SH-SY5Y (cell line): ENCODE results near the gene LAMA3.

Experiments
- GATA2 ChIP-seq: IDR thresholded peaks from 2 replicates; pipeline ENCODE4 v1.6.1; 2011; ENCODE audit warnings: mild to moderate bottlenecking, low read depth, low read length
- GATA3 ChIP-seq: IDR thresholded peaks from 2 replicates; pipeline ENCODE4 v1.6.1; 2011; ENCODE audit warnings: low read depth, mild to moderate bottlenecking, low read length, moderate library complexity

DNA sequence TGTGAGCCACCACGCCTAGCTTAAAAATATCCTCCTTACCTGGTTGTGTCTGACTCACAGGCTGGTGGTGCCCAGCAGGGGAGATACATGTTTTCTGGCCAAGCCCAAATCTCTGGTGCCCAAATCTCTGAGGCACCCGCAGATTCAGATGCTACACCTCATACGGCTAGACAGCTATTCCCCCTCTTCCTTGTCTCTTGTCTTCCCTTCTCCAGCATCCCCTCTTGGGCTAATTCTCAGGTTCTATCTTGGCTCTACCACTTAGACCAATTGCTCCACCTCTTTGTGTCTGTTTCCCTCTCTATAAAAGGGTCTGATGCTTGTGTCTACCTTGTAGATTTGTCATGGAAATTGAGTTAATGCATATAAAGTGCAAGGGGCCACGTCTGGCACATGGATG is 13.4 kb downstream of the LAMA3 start:
- TF ChIP-seq GATA2 (no peak), GATA3 (no peak)
